ENCODE data around the gene GALNT10. TPM values are rescaled to one million over a fixed set of nuclear protein-coding genes. Genes with fewer than 3 reads are reported as not detected.

GALNT10 gene
- total and polyA plus RNA-seq, 2 experiments from 2014 or later: 3.2 to 12.9 TPM

GRCh38 chr5:154446195-154447088 lies 255.9 kb downstream of the GALNT10 start (continued):
- TF ChIP-seq ZNF462 (CRISPR knock-in tag; IDR thresholded peaks at IDR 0.05) (no peak), EZH2phosphoT487 (IDR thresholded peaks at IDR 0.05; ENCODE audit: unreplicated experiment) (no peak)

- H2AFZ ChIP-seq: peak overlapping the region; percentile 58; the same call in 1 of the 2 replicates
Observed at GRCh38 chr5:154447089-154447725, 256.7 kb downstream of the GALNT10 start.

More at GRCh38 chr5:154447089-154447725, 256.7 kb downstream of the GALNT10 start:
- H4K20me1 ChIP-seq (replicated peaks; ENCODE audit: insufficient read depth): peaks cover 20% of the 10 kb centered on the region
- H3K4me3 Mint-ChIP-seq: peak overlapping the region; percentile 85
- peaks cover 14% of the 10 kb centered on the region; the same call in 2 of the 3 replicates for H3K4me1 Mint-ChIP-seq
- no peak overlapping the region for H3K27ac ChIP-seq (ENCODE audit: low read depth)
- H3K27ac Mint-ChIP-seq: no peak overlapping the region
- no peaks in the 10 kb centered on the region for H3K36me3 ChIP-seq (ENCODE audit: insufficient read depth)
- no peaks in the 10 kb centered on the region for H3K9me2 ChIP-seq (ENCODE audit: insufficient read depth)
- 0 out of 4 replicates have a peak, but pooled peaks of 1 of the 2 experiments have one; percentile 9 for TF ChIP-seq CTCF (conservative IDR thresholded peaks at IDR 0.05; ENCODE audit: low read depth in 2 of 2)
- no peak for TF ChIP-seq ZNF331 (CRISPR knock-in tag; IDR thresholded peaks at IDR 0.05; ENCODE audit: low read depth)
- no peak for TF ChIP-seq CREB1 (CRISPR knock-in tag; IDR thresholded peaks at IDR 0.05; ENCODE audit: low read depth)
- H3K79me2 ChIP-seq (replicated peaks; ENCODE audit: insufficient read depth): peaks cover 26% of the 10 kb centered on the region
- 0 out of 2 replicates have a peak, but pooled peaks cover 3% of the 10 kb centered on the region for H3F3A ChIP-seq (replicated peaks; ENCODE audit: low read depth)
- DNase-seq (ENCODE audit: low spot score) (no peak), ATAC-seq (peak; percentile 6)
- H3K27me3 Mint-ChIP-seq (ENCODE audit: insufficient read depth, low read depth, poor library complexity): peaks cover 18% of the 10 kb centered on the region
- peaks cover 2% of the 10 kb centered on the region; the same call in 2 of the 3 replicates for H3K36me3 Mint-ChIP-seq (ENCODE audit: low read depth)
- H3K4me3 ChIP-seq: peak overlapping the region; percentile 98
- no peaks in the 10 kb centered on the region for H3K9me3 Mint-ChIP-seq
- peaks cover 12% of the 10 kb centered on the region for H3K4me1 ChIP-seq (ENCODE audit: insufficient read depth)
- H3K27me3 ChIP-seq (ENCODE audit: insufficient read depth): peaks cover 20% of the 10 kb centered on the region
- peak overlapping the region; percentile 84 for H3K4me2 ChIP-seq

Measured in GM23338 (cell line).